ENCODE data around the gene CAPN15. TPM values are rescaled to one million over a fixed set of nuclear protein-coding genes. Genes with fewer than 3 reads are reported as not detected.

Gene CAPN15
- total and polyA plus RNA-seq, 2 of the 4 experiments (the other 2 are of a cell fraction): 9.3 to 24.3 TPM

DNA sequence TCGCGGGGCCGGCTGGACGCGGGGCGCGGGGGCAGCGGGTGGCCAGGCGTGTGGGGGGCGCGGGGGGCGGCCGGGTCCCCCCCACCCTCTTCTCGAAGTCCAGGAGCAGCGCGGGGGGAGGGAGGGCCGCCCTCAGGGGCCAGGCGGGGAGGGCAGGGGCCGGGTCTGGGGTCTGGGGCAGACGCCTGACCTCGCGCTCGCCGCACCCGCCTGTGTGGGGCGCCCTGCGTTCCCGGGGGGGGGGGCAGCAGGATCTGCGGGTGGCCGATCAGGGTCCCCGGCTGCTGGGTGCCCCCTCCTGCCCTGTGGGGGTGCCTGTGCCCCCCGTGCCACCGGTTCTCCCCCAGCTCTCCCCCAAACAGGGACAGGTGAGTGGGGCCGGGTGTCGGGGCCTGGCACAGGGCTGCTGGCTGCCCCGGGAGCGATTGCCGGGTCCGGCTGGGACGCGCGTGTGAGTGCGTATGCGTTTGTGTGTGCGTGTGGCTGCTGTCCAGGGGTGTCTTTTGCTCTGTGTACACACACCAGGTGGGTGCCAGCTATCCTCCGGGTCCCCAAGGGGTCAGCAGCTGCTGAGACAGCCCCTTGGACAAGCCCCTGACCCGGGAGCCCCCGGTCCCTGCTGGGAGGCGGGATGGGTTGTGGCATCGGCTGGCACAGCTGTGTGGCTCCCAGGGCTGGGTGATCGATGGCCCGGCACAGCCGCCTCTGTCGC is 33.3 kb downstream of the CAPN15 start:
- no peak overlapping the region for H4K91ac ChIP-seq (ENCODE audit: insufficient read depth, low read depth, low read length)
- H3K4me1 ChIP-seq (ENCODE audit: control insufficient read depth, insufficient read depth, low read length): peaks cover 2% of the 10 kb centered on the region; the same call in 1 of the 2 replicates
- WGBS, 2 experiments (ENCODE audit: extremely low coverage in 2 of 2, insufficient read length in 1 of 2): 42% methylated on average over 15 of the region's 54 CpGs; no CpG with 5 or more reads in 1 of the 2 experiments
- no peak overlapping the region for H2AK5ac ChIP-seq (ENCODE audit: low read depth, low read length)
- no peak overlapping the region for H4K8ac ChIP-seq (ENCODE audit: low read depth in 2 of 2, low read length in 2 of 2)
- no peak overlapping the region for H3K56ac ChIP-seq (ENCODE audit: extremely low read depth, insufficient read depth, low read length)
- H3K4me2 ChIP-seq (ENCODE audit: low read depth, low read length): no peak overlapping the region
- no peaks in the 10 kb centered on the region for H3K79me1 ChIP-seq (ENCODE audit: low read depth in 1 of 2, low read length in 2 of 2)
- DNase-seq: no peak
- BruUV-seq (replicated peaks): no TSS peak
- peaks cover 5% of the 10 kb centered on the region; the same call in 1 of the 2 replicates for H4K20me1 ChIP-seq (ENCODE audit: insufficient read depth, low read length)
- H3K4ac ChIP-seq (ENCODE audit: low read depth, low read length): no peak overlapping the region
- no peak overlapping the region for H2BK5ac ChIP-seq (ENCODE audit: low read depth, low read length, poor library complexity, severe bottlenecking)
- no peak overlapping the region for H3K23ac ChIP-seq (ENCODE audit: low read depth, low read length)
- CTCF ChIA-PET: no interaction called here
- H2BK20ac ChIP-seq (ENCODE audit: low read depth, low read length): no peak overlapping the region
- no peak overlapping the region for H3K4me3 ChIP-seq (ENCODE audit: insufficient read depth, low read depth, low read length)
- H3K27me3 ChIP-seq (ENCODE audit: control insufficient read depth, insufficient read depth, low read length): peaks cover 48% of the 10 kb centered on the region
- no peak overlapping the region for H2BK120ac ChIP-seq (ENCODE audit: low read depth, low read length)
- H3K9me3 ChIP-seq (ENCODE audit: control insufficient read depth, insufficient read depth, low read length): no peaks in the 10 kb centered on the region
- H3K18ac ChIP-seq (ENCODE audit: low read depth, low read length): no peak overlapping the region
- dilution Hi-C loops (cut with HindIII; ENCODE audit: low sequenced_read_pairs, unreplicated experiment) (no loop called here), intact Hi-C loops (cut with micrococcal nuclease) (no loop called here), in situ Hi-C loops (cut with MboI; ENCODE audit: low sequenced_read_pairs) (no loop called here)
- no peaks in the 10 kb centered on the region; the same call in 1 of the 2 replicates for H3K9me1 ChIP-seq (ENCODE audit: insufficient read depth, low read length)
- H4K5ac ChIP-seq (ENCODE audit: low read depth, low read length): no peak overlapping the region
- TF ChIP-seq MAZ (IDR thresholded peaks at IDR 0.05; ENCODE audit: borderline replicate concordance, low read depth, low read length) (no peak), RFX5 (IDR thresholded peaks at IDR 0.05; ENCODE audit: low read depth, low read length) (no peak), CEBPB (IDR thresholded peaks at IDR 0.05; ENCODE audit: low read depth, low read length) (no peak), POLR2A (IDR thresholded peaks at IDR 0.05; ENCODE audit: low read depth, low read length) (no peak), SMC3 (IDR thresholded peaks at IDR 0.05; ENCODE audit: low read depth, low read length) (no peak), RAD21 (IDR thresholded peaks at IDR 0.05; ENCODE audit: low read length) (no peak), FOS (IDR thresholded peaks at IDR 0.05; ENCODE audit: low read depth, low read length) (no peak), CHD1 (IDR thresholded peaks at IDR 0.05; ENCODE audit: low read depth, low read length) (no peak)
- TF ChIP-seq, protein P1, sequence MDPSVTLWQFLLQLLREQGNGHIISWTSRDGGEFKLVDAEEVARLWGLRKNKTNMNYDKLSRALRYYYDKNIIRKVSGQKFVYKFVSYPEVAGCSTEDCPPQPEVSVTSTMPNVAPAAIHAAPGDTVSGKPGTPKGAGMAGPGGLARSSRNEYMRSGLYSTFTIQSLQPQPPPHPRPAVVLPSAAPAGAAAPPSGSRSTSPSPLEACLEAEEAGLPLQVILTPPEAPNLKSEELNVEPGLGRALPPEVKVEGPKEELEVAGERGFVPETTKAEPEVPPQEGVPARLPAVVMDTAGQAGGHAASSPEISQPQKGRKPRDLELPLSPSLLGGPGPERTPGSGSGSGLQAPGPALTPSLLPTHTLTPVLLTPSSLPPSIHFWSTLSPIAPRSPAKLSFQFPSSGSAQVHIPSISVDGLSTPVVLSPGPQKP (IDR thresholded peaks at IDR 0.05; ENCODE audit: borderline replicate concordance, low read depth, low read length): no peak
- TF ChIP-seq, protein P2, sequence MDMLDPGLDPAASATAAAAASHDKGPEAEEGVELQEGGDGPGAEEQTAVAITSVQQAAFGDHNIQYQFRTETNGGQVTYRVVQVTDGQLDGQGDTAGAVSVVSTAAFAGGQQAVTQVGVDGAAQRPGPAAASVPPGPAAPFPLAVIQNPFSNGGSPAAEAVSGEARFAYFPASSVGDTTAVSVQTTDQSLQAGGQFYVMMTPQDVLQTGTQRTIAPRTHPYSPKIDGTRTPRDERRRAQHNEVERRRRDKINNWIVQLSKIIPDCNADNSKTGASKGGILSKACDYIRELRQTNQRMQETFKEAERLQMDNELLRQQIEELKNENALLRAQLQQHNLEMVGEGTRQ (IDR thresholded peaks at IDR 0.05; ENCODE audit: low read depth, low read length): no peak
- H2AK9ac ChIP-seq (replicated peaks; ENCODE audit: low read depth, low read length, poor library complexity): no peak overlapping the region
- ATAC-seq (ENCODE audit: low read depth): no peak
- POLR2A ChIA-PET (ENCODE audit: unreplicated experiment): no interaction called here
- H3K27ac ChIP-seq (ENCODE audit: insufficient read depth, low read length): no peak overlapping the region
- H2BK15ac ChIP-seq (ENCODE audit: low read depth, low read length): no peak overlapping the region
- no peak overlapping the region for H2AFZ ChIP-seq (replicated peaks; ENCODE audit: low read length, poor library complexity)
- H3K9ac ChIP-seq (ENCODE audit: low read depth, low read length): no peak overlapping the region
- no peaks in the 10 kb centered on the region for H3K36me3 ChIP-seq (ENCODE audit: control insufficient read depth, insufficient read depth, low read length)
- no peak overlapping the region for H3K14ac ChIP-seq (replicated peaks; ENCODE audit: low read depth, low read length)

All from IMR-90 (cell line).